Uterus (tissue), 4 donors: ENCODE data around the gene GBP1. TPM values are rescaled to one million over a fixed set of nuclear protein-coding genes. Genes with fewer than 3 reads are reported as not detected.
"Not testable (repeated sequence)": the region's sequence is repeated elsewhere in the genome, so short reads cannot be mapped to it uniquely, and the experiment has no call there.

Experiments
- DNase-seq, 2 donors: peaks; one replicate each; pipeline ENCODE4 v3.0.0-alpha.2; 2019 to 2020
- H3K27ac ChIP-seq, 2 donors: fragments of 200-600 bp; sonication (generic); 1 replicate in 1 of 2; 2 replicates in 1 of 2; pipeline ENCODE4 v1.5.1; 2016 to 2018
- H3K27me3 ChIP-seq, 2 donors: fragments of 200-600 bp; sonication (generic); one replicate each; pipeline ENCODE4 v1.5.1; 2018 to 2019; ENCODE audit warnings: control low read depth in 1 of 2
- H3K36me3 ChIP-seq, 2 donors: fragments of 200-600 bp; sonication (generic); one replicate each; pipeline ENCODE4 v1.5.1; 2019; ENCODE audit warnings: control low read depth in 1 of 2
- H3K4me1 ChIP-seq, 2 donors: fragments of 200-600 bp; sonication (generic); one replicate each; pipeline ENCODE4 v1.5.1; 2018 to 2019; ENCODE audit warnings: control low read depth in 1 of 2
- H3K4me3 ChIP-seq, 2 donors: fragments of 200-600 bp; sonication (generic); 1 replicate in 1 of 2; 2 replicates in 1 of 2; pipeline ENCODE4 v1.5.1; 2018 to 2019; ENCODE audit warnings: mild to moderate bottlenecking in 1 of 2
- H3K9me3 ChIP-seq, 2 donors: fragments of 200-600 bp; sonication (generic); one replicate each; pipeline ENCODE4 v1.5.1; 2019; ENCODE audit warnings: control low read depth in 1 of 2
- CTCF ChIP-seq, 4 experiments: fragments of 200-600 bp in 2 of 4; fragments of 450-650 bp in 2 of 4; sonication (generic) in 2 of 4; IDR thresholded peaks; one replicate each; pipeline ENCODE4 v1.5.1; 2016 to 2019; ENCODE audit warnings: antibody characterized with exemption in 4 of 4, mild to moderate bottlenecking in 2 of 4, moderate library complexity in 1 of 4
- POLR2A ChIP-seq, 2 donors: fragments of 450-650 bp; IDR thresholded peaks; one replicate each; pipeline ENCODE4 v1.6.1; 2016; ENCODE audit warnings: antibody characterized with exemption in 2 of 2, mild to moderate bottlenecking in 1 of 2, moderate library complexity in 1 of 2
- intact Hi-C: fragments of 100-400 bp; cut with DNase I; formaldehyde crosslinking; loops from one replicate; pipeline ENCODE4 v1.15.1; 2023; ENCODE audit warnings: low total_unique reads
- total RNA-seq, 4 donors: library from RNA; depleted of rRNA in 3 of 4; stranded (reverse); fragments of >200 nt in 3 of 4; gene quantifications; one replicate each; pipeline versions ENCODE4 v1.1.0 to v1.2.4, GENCODE V29; 2014 to 2023
- donor health status: DM: yes; HTN: yes; CAD: no.

GBP1 gene
- total RNA-seq, 4 donors from 2014 or later = 57.9 to 86.6 (median 78.5) TPM

GRCh38 chr1:89041721-89042120 is 23.3 kb downstream of the GBP1 start:
- H3K27ac ChIP-seq = no peak overlapping the region
- no peaks in the 10 kb centered on the region for H3K4me1 ChIP-seq
- no peaks in the 10 kb centered on the region for H3K36me3 ChIP-seq
- no peak for TF ChIP-seq POLR2A (IDR thresholded peaks at IDR 0.05)
- TF ChIP-seq CTCF (IDR thresholded peaks at IDR 0.05) = no peak
- intact Hi-C loops = no loop called here
- no peak for DNase-seq
- no peaks in the 10 kb centered on the region for H3K27me3 ChIP-seq
- no peaks in the 10 kb centered on the region for H3K9me3 ChIP-seq
- H3K4me3 ChIP-seq = no peak overlapping the region

GRCh38 chr1:89041119-89041641 is 23.8 kb downstream of the GBP1 start:
- no peaks in the 10 kb centered on the region for H3K9me3 ChIP-seq
- TF ChIP-seq CTCF (IDR thresholded peaks at IDR 0.05) (no peak), POLR2A (IDR thresholded peaks at IDR 0.05) (no peak)
- H3K4me1 ChIP-seq = no peaks in the 10 kb centered on the region
- H3K36me3 ChIP-seq = no peaks in the 10 kb centered on the region
- no peak overlapping the region for H3K4me3 ChIP-seq
- no peak overlapping the region for H3K27ac ChIP-seq
- H3K27me3 ChIP-seq = no peaks in the 10 kb centered on the region
- no peak for DNase-seq
- intact Hi-C loops = no loop called here

- no peaks in the 10 kb centered on the region for H3K4me1 ChIP-seq
- intact Hi-C loops = no loop called here
- H3K9me3 ChIP-seq = no peaks in the 10 kb centered on the region
- TF ChIP-seq POLR2A (IDR thresholded peaks at IDR 0.05) (no peak), CTCF (IDR thresholded peaks at IDR 0.05) (no peak)
- no peak overlapping the region for H3K4me3 ChIP-seq
- no peaks in the 10 kb centered on the region for H3K36me3 ChIP-seq
- H3K27ac ChIP-seq = no peak overlapping the region
- no peak for DNase-seq
- no peaks in the 10 kb centered on the region for H3K27me3 ChIP-seq
These were observed 24.7 kb downstream of the GBP1 start for GRCh38 chr1:89040315-89040626.

GRCh38 chr1:89037186-89037585 is 27.8 kb downstream of the GBP1 start:
- intact Hi-C loops = no loop called here
- Histone ChIP-seq H3K4me3 (no peak overlapping the region), H3K27me3 (no peaks in the 10 kb centered on the region), H3K9me3 (no peaks in the 10 kb centered on the region), H3K27ac (no peak overlapping the region), H3K36me3 (no peaks in the 10 kb centered on the region), H3K4me1 (no peaks in the 10 kb centered on the region)
- DNase-seq = no peak
- TF ChIP-seq CTCF (IDR thresholded peaks at IDR 0.05) (no peak), POLR2A (IDR thresholded peaks at IDR 0.05) (no peak)

GRCh38 chr1:89035080-89035479 is 29.9 kb downstream of the GBP1 start:
- no peak for DNase-seq
- no peaks in the 10 kb centered on the region for H3K9me3 ChIP-seq
- intact Hi-C loops = no loop called here
- TF ChIP-seq CTCF (IDR thresholded peaks at IDR 0.05) (no peak), POLR2A (IDR thresholded peaks at IDR 0.05) (no peak)
- no peaks in the 10 kb centered on the region for H3K27me3 ChIP-seq
- H3K4me1 ChIP-seq = no peaks in the 10 kb centered on the region
- no peak overlapping the region for H3K27ac ChIP-seq
- H3K4me3 ChIP-seq = no peak overlapping the region
- no peaks in the 10 kb centered on the region for H3K36me3 ChIP-seq

- H3K36me3 ChIP-seq, H3K4me3 ChIP-seq, H3K27me3 ChIP-seq, H3K9me3 ChIP-seq, H3K4me1 ChIP-seq, H3K27ac ChIP-seq, DNase-seq, intact Hi-C loops: not testable (repeated sequence)
These were observed 31.0 kb downstream of the GBP1 start for GRCh38 chr1:89034004-89034403.

GRCh38 chr1:89029051-89029450 is 36.0 kb downstream of the GBP1 start:
- DNase-seq, H3K27ac ChIP-seq, H3K9me3 ChIP-seq, H3K4me3 ChIP-seq, intact Hi-C loops, H3K4me1 ChIP-seq, H3K36me3 ChIP-seq, H3K27me3 ChIP-seq: not testable (repeated sequence)
